ENCODE measurements around the gene APCDD1L. TPM values are rescaled to one million over a fixed set of nuclear protein-coding genes. Genes with fewer than 3 reads are reported as not detected.

The APCDD1L gene
- total RNA-seq (2022; extraction: Qiagen RNA extraction) = 0.07 to 0.18 TPM (median 0.11 TPM) in 4 of 5 replicates, not detected in the other

DNA sequence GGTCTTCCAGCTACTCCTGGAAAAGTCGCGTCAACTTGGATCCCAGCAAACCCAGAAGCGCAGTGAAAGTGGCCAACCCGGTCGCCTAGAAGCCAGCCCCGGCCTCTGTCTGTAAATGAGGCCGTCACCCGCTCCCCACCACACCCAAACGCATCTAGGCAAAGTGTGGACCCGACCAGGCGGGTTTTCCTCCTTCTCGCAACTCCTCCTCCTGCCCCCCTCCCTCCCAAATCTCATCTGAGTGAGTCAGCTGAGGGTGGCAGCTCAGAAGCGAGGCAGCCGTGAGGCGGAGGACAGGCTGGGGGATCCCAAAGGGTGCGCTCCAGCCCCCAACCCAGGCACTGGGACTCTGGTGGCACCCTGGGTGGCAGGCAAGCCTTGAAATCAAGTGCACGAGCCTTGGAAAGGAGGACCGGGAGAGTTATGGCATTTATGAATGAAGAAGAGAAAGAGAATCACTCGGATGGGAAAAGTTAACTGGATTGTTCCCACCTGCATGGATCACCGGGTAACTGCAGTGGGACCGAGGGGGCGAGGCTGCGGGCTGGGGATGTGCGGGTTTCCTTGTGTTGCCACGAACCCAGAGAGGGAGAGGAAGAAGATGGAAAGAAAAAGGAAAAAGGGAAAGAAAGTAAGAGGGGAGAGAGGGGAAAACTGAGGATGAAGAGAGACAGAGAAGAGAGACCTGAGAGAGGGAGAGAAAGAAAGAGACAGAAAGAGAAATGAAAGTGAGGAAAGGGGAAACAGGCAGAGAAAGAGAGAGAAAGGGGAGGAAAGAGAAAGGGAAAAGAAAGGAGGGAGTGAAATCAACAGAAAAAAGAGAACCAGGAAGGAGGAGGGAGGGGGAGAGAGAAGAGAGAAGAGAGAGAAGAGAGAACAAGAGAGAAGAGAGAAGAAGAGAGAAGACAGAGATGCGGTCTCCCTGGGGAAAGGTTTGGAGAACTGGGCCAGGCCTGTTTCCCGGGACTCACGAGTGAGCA lies at the start of gene APCDD1L:
Gene APCDD1L, minus strand, starts transcription at position 167 of the 980 bp plus-strand sequence. CDS start 692 bp downstream, outside the sequence.

Other genes with a start within 250 kb of the APCDD1L start
- gene RAB22A, start 205.7 kb downstream of the APCDD1L start, total RNA-seq (2022; extraction: Qiagen RNA extraction) = 8.1 to 12.1 TPM (median 10.8 TPM) in 5 replicates
- gene VAPB, start 126.2 kb downstream of the APCDD1L start, total RNA-seq (2022; extraction: Qiagen RNA extraction) = 51.8 to 57.6 TPM (median 53.4 TPM) in 5 replicates
- gene STX16, start 135.9 kb upstream of the APCDD1L start, total RNA-seq (2022; extraction: Qiagen RNA extraction) = 25.1 to 33.6 TPM (median 31.4 TPM) in 5 replicates
- 26.2 to 41.3 TPM (median 33.1 TPM) in 5 replicates for gene NPEPL1, start 177.4 kb upstream of the APCDD1L start, total RNA-seq (2022; extraction: Qiagen RNA extraction)

Data from A549 treated with dexamethasone at 1 μM for 4 hours (cell line).